GM18526 (cell line): ENCODE data around the gene C3orf49.

Source experiments
- POLR2A ChIP-seq: IDR thresholded peaks from 3 replicates; pipeline ENCODE4 v1.6.1; 2011; ENCODE audit not compliant: insufficient read length; ENCODE audit errors: extremely low read depth

C3orf49 gene

GRCh38 chr3:63819151-63819398, at the start of gene C3orf49:
TSS of gene C3orf49 (plus strand) at chr3:63819299. CDS start at chr3:63819472, 173 bp downstream.
- no peak for TF ChIP-seq POLR2A

GRCh38 chr3:63774781-63775180, 44.3 kb upstream of the C3orf49 start:
- TF ChIP-seq POLR2A = no peak

GRCh38 chr3:63779227-63779626, 39.9 kb upstream of the C3orf49 start:
- TF ChIP-seq POLR2A = no peak

GRCh38 chr3:63791974-63792373, 27.1 kb upstream of the C3orf49 start:
- TF ChIP-seq POLR2A = no peak

GRCh38 chr3:63795438-63795837, 23.7 kb upstream of the C3orf49 start:
- no peak for TF ChIP-seq POLR2A

GRCh38 chr3:63798544-63798943, 20.6 kb upstream of the C3orf49 start:
- no peak for TF ChIP-seq POLR2A

- no peak for TF ChIP-seq POLR2A
Observed at GRCh38 chr3:63798949-63799348, 20.1 kb upstream of the C3orf49 start.

GRCh38 chr3:63800097-63800496, 19.0 kb upstream of the C3orf49 start:
- TF ChIP-seq POLR2A = no peak

- no peak for TF ChIP-seq POLR2A
Observed at GRCh38 chr3:63803911-63804310, 15.2 kb upstream of the C3orf49 start.

GRCh38 chr3:63807961-63808565, 11.0 kb upstream of the C3orf49 start:
- TF ChIP-seq POLR2A = no peak

GRCh38 chr3:63808633-63809032, 10.5 kb upstream of the C3orf49 start:
- no peak for TF ChIP-seq POLR2A

GRCh38 chr3:63809607-63810006, 9.5 kb upstream of the C3orf49 start:
- no peak for TF ChIP-seq POLR2A

- TF ChIP-seq POLR2A = no peak
Observed at GRCh38 chr3:63814237-63814636, 4.9 kb upstream of the C3orf49 start.

GRCh38 chr3:63817225-63817624, 1.9 kb upstream of the C3orf49 start:
- no peak for TF ChIP-seq POLR2A

GRCh38 chr3:63818282-63819150, 583 bp upstream of the C3orf49 start:
- TF ChIP-seq POLR2A = no peak

- TF ChIP-seq POLR2A = no peak
Observed at GRCh38 chr3:63824309-63824708, 5.2 kb downstream of the C3orf49 start.

GRCh38 chr3:63830526-63830925, 11.4 kb downstream of the C3orf49 start:
- TF ChIP-seq POLR2A = no peak
